GM06990 (cell line): ENCODE data around the gene NUDT22.

ENCODE experiments used
- DNase-seq: peaks from one replicate; pipeline ENCODE4 v3.0.0-alpha.2; 2011; ENCODE audit not compliant: insufficient read length; ENCODE audit errors: extremely low read depth
- H3K27me3 ChIP-seq: replicated peaks from 2 replicates; pipeline ENCODE4 v1.6.0; 2011; ENCODE audit warnings: low read length; ENCODE audit not compliant: control insufficient read depth, insufficient read depth
- H3K36me3 ChIP-seq: 2 replicates; pipeline ENCODE4 v1.5.1; 2011; ENCODE audit warnings: low read length; ENCODE audit not compliant: control insufficient read depth, insufficient read depth
- H3K4me3 ChIP-seq: replicated peaks from 2 replicates; pipeline ENCODE4 v1.5.1; 2011; ENCODE audit warnings: low read depth, mild to moderate bottlenecking, control low read depth, low read length
- TF ChIP-seq, protein P1 (sequence below): IDR thresholded peaks from 2 replicates; pipeline ENCODE4 v1.5.1; 2011; ENCODE audit warnings: low read length, control low read depth, mild to moderate bottlenecking, inconsistent platforms; ENCODE audit not compliant: insufficient read depth, poor library complexity, severe bottlenecking

Gene NUDT22

DNA sequence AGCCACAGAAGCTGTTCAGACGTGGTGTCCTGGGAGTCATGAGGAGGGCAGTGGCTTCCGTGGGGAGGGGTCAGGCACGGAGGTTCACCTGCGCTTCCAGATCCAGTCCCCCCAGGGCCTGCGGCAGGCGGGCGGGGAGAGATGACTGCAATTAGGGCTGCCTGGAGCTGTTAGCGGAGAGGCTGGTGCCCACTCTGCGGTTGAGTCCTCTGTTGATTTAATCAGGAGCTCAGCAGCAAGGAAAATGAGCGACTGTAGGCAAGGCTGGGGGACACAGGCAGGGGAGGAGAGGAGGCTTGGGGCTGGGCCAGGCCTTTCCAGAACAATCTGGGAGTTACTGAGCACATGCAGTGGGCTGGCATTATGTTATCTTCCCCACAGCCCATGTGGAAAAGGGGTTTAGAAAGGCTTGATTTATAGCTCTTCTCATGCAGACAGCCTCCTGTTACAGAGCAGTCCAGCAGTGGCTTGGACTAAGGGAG lies 38.3 kb downstream of the NUDT22 start:
- no peak for DNase-seq
- peaks cover 8% of the 10 kb centered on the region for H3K36me3 ChIP-seq
- no peaks in the 10 kb centered on the region for H3K27me3 ChIP-seq
- TF ChIP-seq, protein P1, sequence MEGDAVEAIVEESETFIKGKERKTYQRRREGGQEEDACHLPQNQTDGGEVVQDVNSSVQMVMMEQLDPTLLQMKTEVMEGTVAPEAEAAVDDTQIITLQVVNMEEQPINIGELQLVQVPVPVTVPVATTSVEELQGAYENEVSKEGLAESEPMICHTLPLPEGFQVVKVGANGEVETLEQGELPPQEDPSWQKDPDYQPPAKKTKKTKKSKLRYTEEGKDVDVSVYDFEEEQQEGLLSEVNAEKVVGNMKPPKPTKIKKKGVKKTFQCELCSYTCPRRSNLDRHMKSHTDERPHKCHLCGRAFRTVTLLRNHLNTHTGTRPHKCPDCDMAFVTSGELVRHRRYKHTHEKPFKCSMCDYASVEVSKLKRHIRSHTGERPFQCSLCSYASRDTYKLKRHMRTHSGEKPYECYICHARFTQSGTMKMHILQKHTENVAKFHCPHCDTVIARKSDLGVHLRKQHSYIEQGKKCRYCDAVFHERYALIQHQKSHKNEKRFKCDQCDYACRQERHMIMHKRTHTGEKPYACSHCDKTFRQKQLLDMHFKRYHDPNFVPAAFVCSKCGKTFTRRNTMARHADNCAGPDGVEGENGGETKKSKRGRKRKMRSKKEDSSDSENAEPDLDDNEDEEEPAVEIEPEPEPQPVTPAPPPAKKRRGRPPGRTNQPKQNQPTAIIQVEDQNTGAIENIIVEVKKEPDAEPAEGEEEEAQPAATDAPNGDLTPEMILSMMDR, result no peak
- no peak overlapping the region for H3K4me3 ChIP-seq

DNA sequence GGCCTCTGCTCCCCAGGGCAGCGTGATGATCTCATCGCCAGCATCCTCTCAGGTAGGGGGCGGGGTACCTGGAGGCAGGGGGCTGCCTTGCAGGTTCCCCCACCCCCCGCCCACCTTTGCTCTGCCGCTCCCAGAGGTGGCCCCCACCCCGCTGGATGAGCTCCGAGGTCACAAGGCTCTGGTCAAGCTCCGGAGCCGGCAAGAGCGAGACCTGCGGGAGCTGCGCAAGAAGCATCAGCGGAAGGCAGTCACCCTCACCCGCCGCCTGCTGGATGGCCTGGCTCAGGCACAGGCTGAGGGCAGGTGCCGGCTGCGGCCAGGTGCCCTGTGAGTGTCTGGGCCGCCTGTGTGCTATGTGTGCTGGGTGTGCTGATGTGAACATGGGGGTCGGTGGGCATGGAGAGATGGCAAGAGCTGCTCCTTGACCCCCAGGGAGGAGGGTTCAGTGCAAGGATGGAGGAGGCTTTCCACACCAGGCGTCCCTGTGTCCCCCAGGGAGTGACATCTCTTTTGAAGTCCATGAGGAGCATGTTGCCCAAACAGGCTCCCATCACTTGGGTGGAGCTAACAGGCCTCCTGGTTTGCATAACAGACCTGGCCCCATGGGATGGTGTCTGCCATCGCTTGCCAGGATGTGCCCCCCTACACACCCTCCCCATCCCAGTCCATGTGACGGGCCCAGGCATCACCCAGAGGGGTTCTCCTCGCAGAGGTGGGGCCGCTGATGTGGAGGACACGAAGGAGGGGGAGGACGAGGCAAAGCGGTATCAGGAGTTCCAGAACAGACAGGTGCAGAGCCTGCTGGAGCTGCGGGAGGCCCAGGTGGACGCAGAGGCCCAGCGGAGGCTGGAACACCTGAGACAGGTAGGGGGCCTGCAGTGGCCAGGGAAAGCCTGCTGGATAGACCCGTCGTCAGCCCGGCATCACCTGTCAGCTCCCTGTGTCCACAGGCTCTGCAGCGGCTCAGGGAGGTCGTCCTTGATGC lies 39.4 kb downstream of the NUDT22 start:
- TF ChIP-seq, protein P1, result no peak
- Histone ChIP-seq H3K27me3 (no peaks in the 10 kb centered on the region), H3K36me3 (peaks cover 8% of the 10 kb centered on the region), H3K4me3 (no peak overlapping the region)
- no peak for DNase-seq

DNA sequence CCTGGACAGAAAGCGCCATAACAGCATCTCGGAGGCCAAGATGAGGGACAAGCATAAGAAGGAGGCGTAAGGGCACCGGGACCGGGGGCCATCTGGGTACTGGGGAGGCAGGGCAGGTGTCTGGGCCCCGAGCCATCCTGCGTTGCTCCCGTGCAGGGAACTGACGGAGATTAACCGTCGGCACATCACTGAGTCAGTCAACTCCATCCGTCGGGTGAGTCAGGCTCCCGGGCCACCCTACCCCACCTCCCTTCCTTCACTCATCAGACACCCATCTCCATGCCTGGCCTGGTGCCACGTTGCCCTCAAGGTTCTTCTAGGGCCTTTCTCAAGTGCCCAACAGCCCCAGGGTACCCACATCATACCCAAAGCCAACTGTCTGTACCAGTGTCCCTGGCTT lies 40.3 kb downstream of the NUDT22 start:
- TF ChIP-seq, protein P1, result no peak
- DNase-seq, result no peak
- peaks cover 7% of the 10 kb centered on the region for H3K36me3 ChIP-seq

DNA sequence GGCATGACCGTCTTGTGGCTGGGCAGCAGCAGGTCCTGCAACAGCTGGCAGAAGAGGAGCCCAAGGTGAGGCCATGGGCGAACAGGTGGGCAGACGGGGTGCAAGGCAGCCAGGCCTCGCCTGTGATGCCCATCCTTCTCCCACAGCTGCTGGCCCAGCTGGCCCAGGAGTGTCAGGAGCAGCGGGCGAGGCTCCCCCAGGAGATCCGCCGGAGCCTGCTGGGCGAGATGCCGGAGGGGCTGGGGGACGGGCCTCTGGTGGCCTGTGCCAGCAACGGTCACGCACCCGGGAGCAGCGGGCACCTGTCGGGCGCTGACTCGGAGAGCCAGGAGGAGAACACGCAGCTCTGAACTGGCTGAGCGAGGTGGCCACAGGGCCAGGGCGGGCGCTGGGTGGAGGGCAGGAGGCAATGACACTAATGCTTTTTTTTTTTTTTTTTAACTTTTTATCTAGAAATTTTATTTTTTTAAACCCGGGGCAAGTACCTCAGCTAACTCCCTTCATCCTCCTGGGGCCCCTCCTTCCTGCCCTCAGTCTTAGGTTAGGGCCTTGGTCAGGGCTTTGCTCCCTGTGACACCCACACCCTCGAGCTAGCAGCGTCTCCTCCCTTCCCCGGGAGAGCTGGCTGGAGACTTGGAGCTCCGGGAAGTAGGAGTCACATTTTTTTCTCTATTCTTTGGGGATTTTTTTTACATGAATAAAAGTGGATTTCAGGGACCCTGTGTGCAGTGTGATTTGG lies 41.3 kb downstream of the NUDT22 start:
- Histone ChIP-seq H3K4me3 (no peak overlapping the region), H3K27me3 (no peaks in the 10 kb centered on the region), H3K36me3 (peaks cover 5% of the 10 kb centered on the region)
- TF ChIP-seq, protein P1, result no peak
- DNase-seq, result no peak

More for the DNA sequence above, 40.3 kb downstream of the NUDT22 start:
- no peak overlapping the region for H3K4me3 ChIP-seq
- H3K27me3 ChIP-seq, result no peaks in the 10 kb centered on the region

DNA sequence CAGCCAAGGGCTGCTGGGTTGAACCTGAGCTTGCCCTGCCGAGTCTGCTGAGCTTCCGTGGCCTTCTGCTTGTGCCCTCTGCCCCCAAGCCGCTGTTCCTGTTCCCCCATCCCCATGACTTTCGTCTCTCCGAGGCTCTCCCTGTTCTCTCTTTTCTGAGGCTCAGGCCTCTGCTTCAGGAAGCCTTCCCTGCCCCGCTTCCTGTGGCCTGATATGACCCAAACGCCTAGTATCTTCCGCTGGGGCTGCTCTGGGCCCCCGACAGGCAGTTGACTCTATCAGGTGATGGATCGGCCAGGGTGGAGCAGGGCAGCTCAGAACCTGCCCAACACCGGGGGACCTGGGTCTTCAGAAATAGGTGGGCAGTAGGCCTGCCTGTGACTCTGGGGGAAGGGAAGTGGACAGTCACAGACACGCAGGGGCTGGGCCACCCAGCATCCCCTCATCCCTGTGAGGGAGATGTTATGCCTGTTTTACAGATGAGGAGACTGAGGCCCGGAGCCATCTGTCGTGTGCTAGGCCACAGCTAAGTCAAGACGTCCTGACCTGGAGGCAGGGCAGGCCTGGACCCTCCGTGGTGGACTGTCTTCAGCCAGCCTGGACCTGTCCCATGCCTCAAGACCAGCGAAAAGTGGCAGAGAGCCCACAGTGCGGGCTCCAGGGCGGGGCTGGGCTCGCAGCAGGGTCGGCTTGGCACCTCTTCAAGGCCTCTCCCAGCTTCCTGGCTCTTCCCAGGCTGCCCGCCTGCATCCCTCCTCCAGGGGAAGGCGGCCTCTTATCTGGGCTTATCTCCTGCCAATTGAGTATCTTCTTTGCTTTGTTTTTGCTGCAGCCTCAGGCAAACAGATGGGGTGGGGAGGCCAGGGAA lies 42.2 kb downstream of the NUDT22 start:
- TF ChIP-seq, protein P1, result no peak
- no peak for DNase-seq
- Histone ChIP-seq H3K27me3 (no peaks in the 10 kb centered on the region), H3K4me3 (peak overlapping the region; percentile 65), H3K36me3 (peaks cover 3% of the 10 kb centered on the region)
